Astrocyte of the spinal cord (primary cell): Measurements from ENCODE around the gene LRRC4.

ENCODE experiments used
- DNase-seq: peaks from one replicate; pipeline ENCODE4 v3.0.0; 2011; ENCODE audit warnings: low read depth, low spot score
- H3K4me3 ChIP-seq: 2 replicates; pipeline ENCODE4 v1.5.1; 2011; ENCODE audit warnings: low read depth, mild to moderate bottlenecking, low read length, moderate library complexity
- in situ Hi-C: cut with HindIII; loops from 2 replicates; pipeline ENCODE4 v1.10.0; 2017; ENCODE audit warnings: low sequenced_read_pairs
- TF ChIP-seq, protein P1 (sequence below): IDR thresholded peaks from 2 replicates; pipeline ENCODE4 v1.5.1; 2012; ENCODE audit warnings: low read depth, mild to moderate bottlenecking, low read length, inconsistent platforms

LRRC4 gene

DNA sequence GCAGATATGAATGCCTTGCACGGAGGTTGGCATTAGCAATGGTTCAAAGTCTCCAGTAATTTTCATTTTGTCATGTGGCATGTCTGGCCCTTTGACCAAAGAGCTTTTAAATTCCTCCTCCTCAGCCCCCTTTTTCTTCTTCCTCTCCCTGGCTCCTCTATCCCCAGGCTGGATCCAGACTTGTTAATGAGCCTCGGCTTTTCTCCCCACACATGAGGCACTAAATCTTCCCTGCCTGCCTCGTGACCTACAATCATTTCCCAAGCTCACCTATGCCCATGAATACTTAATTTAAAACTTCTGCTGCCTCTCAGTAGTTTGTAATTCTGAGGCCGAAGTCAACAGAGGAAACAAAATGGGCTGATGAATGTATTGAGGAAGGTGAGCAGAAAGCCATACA is 23.3 kb upstream of the LRRC4 start:
- TF ChIP-seq, protein P1, sequence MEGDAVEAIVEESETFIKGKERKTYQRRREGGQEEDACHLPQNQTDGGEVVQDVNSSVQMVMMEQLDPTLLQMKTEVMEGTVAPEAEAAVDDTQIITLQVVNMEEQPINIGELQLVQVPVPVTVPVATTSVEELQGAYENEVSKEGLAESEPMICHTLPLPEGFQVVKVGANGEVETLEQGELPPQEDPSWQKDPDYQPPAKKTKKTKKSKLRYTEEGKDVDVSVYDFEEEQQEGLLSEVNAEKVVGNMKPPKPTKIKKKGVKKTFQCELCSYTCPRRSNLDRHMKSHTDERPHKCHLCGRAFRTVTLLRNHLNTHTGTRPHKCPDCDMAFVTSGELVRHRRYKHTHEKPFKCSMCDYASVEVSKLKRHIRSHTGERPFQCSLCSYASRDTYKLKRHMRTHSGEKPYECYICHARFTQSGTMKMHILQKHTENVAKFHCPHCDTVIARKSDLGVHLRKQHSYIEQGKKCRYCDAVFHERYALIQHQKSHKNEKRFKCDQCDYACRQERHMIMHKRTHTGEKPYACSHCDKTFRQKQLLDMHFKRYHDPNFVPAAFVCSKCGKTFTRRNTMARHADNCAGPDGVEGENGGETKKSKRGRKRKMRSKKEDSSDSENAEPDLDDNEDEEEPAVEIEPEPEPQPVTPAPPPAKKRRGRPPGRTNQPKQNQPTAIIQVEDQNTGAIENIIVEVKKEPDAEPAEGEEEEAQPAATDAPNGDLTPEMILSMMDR = no peak
- no peak for DNase-seq
- no peak overlapping the region for H3K4me3 ChIP-seq
- in situ Hi-C loops = loop anchor here (25.0 kb wide), 1 partner anchor 158 kb away; no protein-coding TSS in a partner anchor

DNA sequence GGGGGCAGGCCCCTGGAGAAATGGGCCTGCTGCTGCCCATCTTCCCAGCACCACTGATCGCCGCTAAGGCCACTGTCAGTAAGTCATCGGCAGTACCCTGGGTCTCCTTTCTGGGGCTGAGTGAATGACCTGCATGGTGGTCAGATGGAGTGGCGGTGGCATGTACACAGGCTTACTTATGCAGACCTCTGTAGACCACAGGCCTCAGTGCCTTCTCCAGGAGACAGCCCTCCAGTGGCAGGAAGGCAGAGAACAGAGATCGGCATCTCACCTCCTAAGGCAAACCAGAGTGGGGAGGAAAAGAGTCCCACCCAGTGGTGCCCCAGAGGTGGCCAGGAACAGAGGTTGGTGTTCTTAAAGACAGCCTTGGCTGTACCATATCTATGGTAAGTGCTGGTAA is 22.8 kb upstream of the LRRC4 start:
- in situ Hi-C loops = loop anchor here (25.0 kb wide), 1 partner anchor 158 kb away; no protein-coding TSS in a partner anchor
- TF ChIP-seq, protein P1 = no peak
- DNase-seq = no peak

GRCh38 chr7:128053023-128053422 is 21.8 kb upstream of the LRRC4 start:
- in situ Hi-C loops = loop anchor here (25.0 kb wide), 1 partner anchor 159 kb away; no protein-coding TSS in a partner anchor
- no peak overlapping the region for H3K4me3 ChIP-seq
- TF ChIP-seq, protein P1 = no peak
- DNase-seq = no peak

More for the DNA sequence above, 22.8 kb upstream of the LRRC4 start:
- H3K4me3 ChIP-seq = no peak overlapping the region

DNA sequence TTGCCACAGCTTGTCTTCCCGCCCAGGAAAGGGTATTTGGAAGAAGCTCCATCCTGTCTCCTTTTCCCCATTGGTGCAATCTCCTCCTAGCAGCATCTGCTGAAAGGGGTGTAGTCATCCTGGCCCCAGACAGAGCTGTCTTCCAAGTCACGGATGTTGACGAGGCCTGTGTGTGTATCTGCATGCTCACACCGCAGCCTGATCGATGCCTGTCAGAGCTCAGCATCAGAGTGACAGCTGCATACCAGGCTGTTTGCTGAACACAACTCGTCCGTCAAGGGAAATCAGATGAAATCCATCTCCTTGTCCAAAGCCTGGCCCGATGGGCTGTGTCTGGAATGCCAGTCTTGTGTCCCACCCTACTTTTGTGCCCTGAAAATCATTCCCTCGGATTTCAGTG is 21.2 kb upstream of the LRRC4 start:
- in situ Hi-C loops = loop anchor here (25.0 kb wide), 1 partner anchor 160 kb away; no protein-coding TSS in a partner anchor
- no peak overlapping the region for H3K4me3 ChIP-seq
- no peak for DNase-seq
- TF ChIP-seq, protein P1 = no peak

DNA sequence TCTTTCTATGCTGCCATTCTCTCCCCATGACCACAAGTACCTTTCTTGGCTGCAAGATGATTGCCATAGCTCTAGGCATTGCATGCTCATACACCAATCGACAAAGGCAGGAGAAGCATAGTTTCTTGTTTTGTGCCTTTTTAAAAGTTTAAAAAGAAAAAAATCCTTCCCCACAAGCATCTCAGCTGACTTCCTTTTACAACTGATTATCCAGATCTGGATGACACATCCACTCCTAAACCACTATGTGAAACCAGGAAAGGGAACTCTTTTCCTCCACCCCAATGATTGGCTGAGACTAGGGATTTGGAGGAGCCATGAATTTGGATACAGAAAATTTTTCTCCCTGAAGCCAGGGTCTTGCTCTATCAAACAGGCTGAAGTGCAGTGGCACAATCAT is 14.5 kb upstream of the LRRC4 start:
- TF ChIP-seq, protein P1 = no peak
- no peak for DNase-seq
- in situ Hi-C loops = no loop called here
- H3K4me3 ChIP-seq = no peak overlapping the region

DNA sequence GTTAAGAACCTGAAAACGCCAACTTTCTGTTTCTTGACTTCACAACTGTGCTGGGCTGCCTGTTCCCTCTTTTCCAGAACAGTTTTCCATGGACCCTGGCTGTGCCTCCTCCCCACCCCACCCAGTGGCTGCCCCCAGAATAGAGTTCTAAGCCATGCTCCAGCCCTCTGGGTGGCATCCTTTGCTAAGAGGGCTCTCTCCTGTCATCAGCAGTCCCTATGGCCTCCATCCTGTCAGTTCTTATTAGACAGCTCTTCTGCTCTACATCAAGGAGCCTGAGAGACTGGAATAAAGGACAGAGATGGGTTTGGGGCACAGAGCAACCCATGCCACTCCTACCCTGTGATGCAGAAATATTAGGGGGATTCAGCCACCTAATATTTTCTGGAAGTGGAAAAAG is 13.9 kb upstream of the LRRC4 start:
- no peak overlapping the region for H3K4me3 ChIP-seq
- no peak for DNase-seq
- TF ChIP-seq, protein P1 = no peak
- in situ Hi-C loops = no loop called here

DNA sequence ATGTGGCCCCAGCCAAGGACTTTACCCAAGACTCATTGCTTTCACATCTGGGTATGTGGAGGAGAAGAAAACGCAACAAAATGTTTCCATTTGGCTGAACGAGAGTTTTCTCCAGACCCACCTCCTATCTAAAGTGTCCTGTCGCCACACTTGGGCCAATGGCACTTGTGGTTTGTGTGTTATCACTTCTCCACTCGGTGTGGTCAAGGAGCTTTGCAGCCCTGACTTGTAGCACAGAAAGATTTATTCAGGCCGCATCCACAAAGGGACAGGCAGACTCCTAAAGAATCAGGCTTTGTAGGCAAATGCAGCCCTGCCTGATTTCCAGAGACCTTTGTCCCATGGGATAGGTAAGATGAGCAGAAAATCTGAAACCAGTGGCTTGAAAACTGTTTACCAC is 12.8 kb upstream of the LRRC4 start:
- TF ChIP-seq, protein P1 = no peak
- in situ Hi-C loops = no loop called here
- no peak for DNase-seq
- no peak overlapping the region for H3K4me3 ChIP-seq
